PFSK-1 (cell line): ENCODE measurements around the gene THEM5.

Experiments used
- FOXP2 ChIP-seq: optimal IDR thresholded peaks from 2 replicates; pipeline ENCODE3; 2011; ENCODE audit warnings: borderline replicate concordance, control low read depth, inconsistent platforms; ENCODE audit not compliant: insufficient read depth; ENCODE audit errors: extremely low read length, extremely low read depth
- POLR2AphosphoS5 ChIP-seq: IDR thresholded peaks from 2 replicates; pipeline ENCODE4 v1.6.1; 2012; ENCODE audit warnings: low read depth, mild to moderate bottlenecking, control low read depth, low read length, moderate library complexity
- REST ChIP-seq, 2 experiments: IDR thresholded peaks; 2 replicates each; pipeline versions ENCODE4 v1.6.1 to v1.8.0; 2011 to 2012; ENCODE audit warnings: low read depth in 2 of 2, low read length in 2 of 2, control low read depth in 1 of 2, inconsistent platforms in 1 of 2, mild to moderate bottlenecking in 1 of 2, moderate library complexity in 1 of 2; ENCODE audit not compliant: insufficient read depth in 1 of 2
- SIN3A ChIP-seq: IDR thresholded peaks from 2 replicates; pipeline ENCODE4 v1.6.1; 2012; ENCODE audit warnings: mild to moderate bottlenecking, low read length, moderate library complexity, borderline replicate concordance; ENCODE audit not compliant: insufficient read depth
- TAF1 ChIP-seq: IDR thresholded peaks from 2 replicates; pipeline ENCODE4 v1.6.1; 2012; ENCODE audit warnings: low read length, control low read depth, borderline replicate concordance; ENCODE audit not compliant: insufficient read depth

The THEM5 gene

DNA sequence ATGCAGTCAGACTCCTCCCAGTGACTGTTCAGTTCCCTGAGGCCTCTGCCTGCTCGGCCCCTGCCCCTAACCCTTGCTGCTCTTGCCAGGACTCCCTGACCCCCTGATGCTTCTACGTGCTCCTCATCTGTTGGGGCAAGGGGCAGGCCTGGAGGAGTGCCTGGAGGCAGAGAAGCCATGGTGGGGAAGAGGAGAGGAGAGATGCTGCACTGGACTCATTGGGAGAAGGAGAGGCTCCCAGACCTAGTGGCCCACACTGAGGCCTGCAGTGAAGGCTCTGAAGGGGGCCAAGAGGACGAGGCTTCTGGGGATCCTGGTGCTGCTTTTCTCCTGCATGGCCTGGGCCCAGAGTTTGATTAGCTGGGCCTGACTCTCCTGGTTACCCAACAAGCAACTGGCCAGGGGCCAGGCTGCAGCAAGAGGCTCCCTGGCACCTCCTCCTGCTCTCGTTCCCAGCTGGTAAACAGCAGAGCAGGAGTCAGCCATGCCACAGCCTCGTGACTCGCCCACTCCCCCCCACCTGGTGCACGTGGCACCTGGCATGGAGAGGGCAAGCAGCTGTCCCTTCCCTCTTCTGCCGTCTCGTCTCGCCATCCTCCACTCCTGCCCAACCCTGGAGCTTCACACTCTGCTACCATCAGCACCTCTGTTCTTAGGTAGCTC, 21.1 kb downstream of the THEM5 start:
- TF ChIP-seq POLR2AphosphoS5, result no peak

DNA sequence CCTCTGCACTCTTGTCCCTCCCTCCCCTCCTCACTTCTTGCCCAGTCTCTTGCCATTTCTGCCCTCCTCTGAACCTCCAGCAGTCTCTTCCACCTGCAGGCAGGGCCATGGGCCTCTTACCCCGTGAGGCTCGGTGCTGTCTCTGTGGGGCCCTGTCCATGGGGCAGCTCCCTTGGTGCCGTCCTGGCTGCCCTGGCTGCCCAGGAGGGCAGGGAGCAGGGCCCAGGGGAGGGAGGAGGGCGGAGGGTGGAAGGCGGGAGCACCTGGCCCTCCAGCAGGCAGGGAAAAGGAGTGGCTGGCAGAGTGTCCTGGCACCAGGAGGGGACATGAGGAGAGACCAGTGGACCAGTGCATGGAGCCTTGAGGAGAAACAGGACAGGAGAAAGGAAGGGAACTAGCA, 21.9 kb downstream of the THEM5 start, which contains the start of gene RORC:
Gene RORC, minus strand, starts transcription at position 198 of the 400 bp plus-strand sequence. Its CDS starts 38 bp downstream, at position 160.
- TF ChIP-seq SIN3A, result no peak
- no peak for TF ChIP-seq REST (IDR thresholded peaks at IDR 0.05; ENCODE audit: insufficient read depth in 1 of 2, low read depth in 2 of 2, low read length in 2 of 2)
- no peak for TF ChIP-seq TAF1
- no peak for TF ChIP-seq FOXP2
- no peak for TF ChIP-seq POLR2AphosphoS5

DNA sequence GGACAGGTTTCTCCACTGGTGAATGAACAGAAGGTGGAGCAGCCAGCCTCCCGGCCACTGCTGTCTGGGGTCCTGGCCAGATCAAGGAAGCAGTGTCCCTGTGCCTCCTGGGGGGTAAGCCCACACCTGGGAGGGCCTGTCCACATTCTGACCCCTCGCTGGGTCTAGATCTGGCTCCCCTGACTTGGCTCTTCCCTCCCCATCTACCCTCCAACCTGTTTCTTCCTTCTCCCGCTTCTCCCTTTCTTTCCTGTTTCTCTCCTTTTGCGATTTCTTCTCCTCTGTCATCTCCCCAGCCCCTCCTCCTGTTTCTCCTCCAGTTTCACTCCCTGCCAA, 22.3 kb downstream of the THEM5 start:
- TF ChIP-seq FOXP2 (no peak), SIN3A (no peak), POLR2AphosphoS5 (no peak), REST (IDR thresholded peaks at IDR 0.05; ENCODE audit: insufficient read depth in 1 of 2, low read depth in 2 of 2, low read length in 2 of 2) (no peak), TAF1 (no peak)

DNA sequence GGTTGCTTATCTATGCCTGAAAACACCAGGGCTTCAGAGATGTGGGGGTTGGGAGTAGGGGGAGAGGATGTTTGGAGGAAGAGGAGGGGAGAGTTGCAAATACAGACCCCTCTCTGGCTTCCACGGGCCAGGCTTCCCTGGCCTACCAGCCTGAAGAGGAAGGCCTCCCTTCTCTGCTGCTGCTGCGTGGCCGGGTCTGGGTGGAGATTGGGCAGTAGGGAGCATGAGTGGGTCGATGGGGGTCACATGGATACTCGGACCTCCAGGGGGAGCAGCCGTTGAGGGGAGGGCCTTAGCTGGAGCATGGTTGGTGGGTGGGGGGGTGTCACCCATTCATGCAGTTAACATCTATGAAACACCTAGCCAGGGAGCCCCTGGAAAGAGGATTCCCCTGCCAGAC, 23.5 kb downstream of the THEM5 start:
- no peak for TF ChIP-seq REST (IDR thresholded peaks at IDR 0.05; ENCODE audit: insufficient read depth in 1 of 2, low read depth in 2 of 2, low read length in 2 of 2)
- TF ChIP-seq SIN3A, result no peak
- TF ChIP-seq FOXP2, result no peak
- TF ChIP-seq TAF1, result no peak
- no peak for TF ChIP-seq POLR2AphosphoS5

DNA sequence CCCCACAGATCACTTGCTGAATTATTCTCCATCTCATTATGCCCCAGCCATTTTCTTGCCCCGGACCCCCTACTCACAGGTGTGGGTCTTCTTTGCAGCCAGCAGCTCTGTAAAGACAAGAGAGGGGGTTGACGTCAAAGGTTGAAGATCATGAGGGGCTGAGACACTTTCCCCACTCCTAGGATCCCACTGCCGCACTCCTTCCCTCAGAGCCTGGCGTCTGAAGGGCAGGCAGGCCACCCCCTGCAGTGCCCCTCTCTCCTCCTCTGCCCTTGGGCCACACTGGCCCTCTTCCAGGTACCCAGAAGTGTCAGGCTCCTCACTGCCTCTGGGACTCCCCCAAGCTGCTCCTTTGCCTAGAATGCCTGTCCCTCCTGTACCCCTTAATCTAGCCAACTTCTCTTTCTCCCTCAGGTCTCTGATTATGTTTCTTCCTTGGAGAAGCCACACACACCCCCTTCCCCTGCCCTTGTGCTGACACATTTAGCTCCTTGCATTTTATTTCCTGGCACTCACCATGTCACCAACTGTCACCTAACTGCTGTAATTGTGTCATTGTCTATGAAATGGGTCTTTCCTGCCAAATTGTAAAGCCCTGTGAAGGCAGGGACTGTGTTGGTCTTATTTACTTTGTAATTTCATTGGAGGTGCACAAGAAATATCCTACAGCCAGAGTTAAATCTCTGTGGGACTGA, 24.0 kb downstream of the THEM5 start:
- TF ChIP-seq SIN3A (no peak), POLR2AphosphoS5 (no peak), REST (IDR thresholded peaks at IDR 0.05; ENCODE audit: insufficient read depth in 1 of 2, low read depth in 2 of 2, low read length in 2 of 2) (no peak), TAF1 (no peak), FOXP2 (no peak)
